HG03439 (cell line): Measurements from ENCODE around the gene USP8.

Experiments
- ATAC-seq: cut with Tn5 transposase; IDR thresholded peaks from one replicate; pipeline ENCODE4 v1.9.1; 2021; ENCODE audit warnings: mild to moderate bottlenecking, moderate library complexity; ENCODE audit not compliant: unreplicated experiment

USP8 gene

GRCh38 chr15:50531163-50531562 is 107.0 kb downstream of the USP8 start:
- no peak for ATAC-seq

- no peak for ATAC-seq
Observed at GRCh38 chr15:50531766-50532165, 107.6 kb downstream of the USP8 start.

- ATAC-seq = no peak
Observed at GRCh38 chr15:50542887-50543210, 118.6 kb downstream of the USP8 start.

- no peak for ATAC-seq
Observed at GRCh38 chr15:50543556-50543955, 119.4 kb downstream of the USP8 start.

GRCh38 chr15:50544368-50544767 is 120.2 kb downstream of the USP8 start:
- no peak for ATAC-seq

GRCh38 chr15:50546566-50546965 is 122.4 kb downstream of the USP8 start, which contains the start of gene USP50:
Gene USP50 (minus strand): TSS chr15:50546666. CDS start chr15:50546525, 141 bp downstream.
- no peak for ATAC-seq

GRCh38 chr15:50549326-50549725 is 125.1 kb downstream of the USP8 start:
- ATAC-seq = no peak

- no peak for ATAC-seq
Observed at GRCh38 chr15:50552238-50552637, 128.0 kb downstream of the USP8 start.

- ATAC-seq = no peak
Observed at GRCh38 chr15:50556642-50557371, 132.6 kb downstream of the USP8 start.

GRCh38 chr15:50558012-50558411 is 133.8 kb downstream of the USP8 start:
- no peak for ATAC-seq

- no peak for ATAC-seq
Observed at GRCh38 chr15:50562735-50563640, 138.8 kb downstream of the USP8 start.

GRCh38 chr15:50563756-50564155 is 139.6 kb downstream of the USP8 start:
- no peak for ATAC-seq
